A549 (cell line): ENCODE measurements around the gene PID1. TPM values are rescaled to one million over a fixed set of nuclear protein-coding genes. Genes with fewer than 3 reads are reported as not detected.

Experiments
- ATAC-seq, 2 experiments: fragments of 200-7000 bp in 1 of 2; fragments of >200 bp in 1 of 2; cut with Nextera tagmentation in 1 of 2; cut with Tn5 transposase in 1 of 2; 3 replicates each; pipeline versions ENCODE4 v1.8.0 to v1.9.1; 2018 to 2020; ENCODE audit warnings: mild to moderate bottlenecking in 1 of 2, moderate library complexity in 1 of 2
- CTCF ChIA-PET: fragments of 300-600 bp; sonication (Branson Sonifier 250); formaldehyde crosslinking; extraction: SDS; loops from one replicate; lab custom pipeline; 2021; ENCODE audit warnings: antibody characterized with exemption, inconsistent platforms; lab: Yijun Ruan, JAX
- POLR2A ChIA-PET: fragments of 350-600 bp; formaldehyde crosslinking; extraction: SDS; loops from one replicate; lab custom pipeline; 2021; ENCODE audit warnings: antibody characterized with exemption, inconsistent platforms; lab: Yijun Ruan, JAX
- DNase-seq, 2 experiments: peaks; one replicate each; pipeline versions ENCODE4 v3.0.0 to v3.0.0-alpha.2; 2011 to 2016; ENCODE audit warnings: low read depth in 1 of 2, low spot score in 1 of 2
- FAIRE-seq: peaks from 2 replicates; lab custom pipeline; 2011; peaks lifted over from hg19 to GRCh38; lab: Jason Lieb, UNC
- H3K27ac ChIP-seq, 2 experiments: fragments of >200 bp; sonication (Bioruptor Twin); formaldehyde crosslinking; 3 replicates each; pipeline ENCODE4 v1.5.1; 2016 to 2017
- H3K4me1 ChIP-seq: fragments of >200 bp; sonication (Bioruptor Twin); formaldehyde crosslinking; 3 replicates; pipeline ENCODE4 v1.6.1; 2016
- H3K4me2 ChIP-seq: fragments of >200 bp; sonication (Bioruptor Twin); formaldehyde crosslinking; 3 replicates; pipeline ENCODE4 v1.6.1; 2016
- H3K4me3 ChIP-seq: fragments of >200 bp; sonication (Bioruptor Twin); formaldehyde crosslinking; 3 replicates; pipeline ENCODE4 v1.5.1; 2016
- H3K9me3 ChIP-seq: fragments of >200 bp; sonication (Bioruptor Twin); formaldehyde crosslinking; 3 replicates; pipeline ENCODE4 v1.6.1; 2016
- CBX8 ChIP-seq: fragments of 200-600 bp; sonication (generic); IDR thresholded peaks from 2 replicates; pipeline ENCODE4 v1.6.1; 2016
- CEBPB ChIP-seq, 2 experiments: fragments of >200 bp in 1 of 2; sonication (Bioruptor Twin) in 1 of 2; formaldehyde crosslinking in 1 of 2; IDR thresholded peaks; 2 replicates each; pipeline ENCODE4 v1.6.1; 2012 to 2016
- CHD4 ChIP-seq: fragments of 200-600 bp; sonication (generic); IDR thresholded peaks from 2 replicates; pipeline ENCODE4 v1.6.1; 2016; ENCODE audit warnings: antibody characterized with exemption, mild to moderate bottlenecking, borderline replicate concordance
- CTCF ChIP-seq: fragments of >200 bp; sonication (Bioruptor Twin); formaldehyde crosslinking; IDR thresholded peaks from 3 replicates; pipeline ENCODE4 v1.5.1; 2016
- EHF ChIP-seq: fragments of 250-450 bp; sonication (Bioruptor Pico); IDR thresholded peaks from 2 replicates; pipeline ENCODE4 v1.5.0; 2020; ENCODE audit warnings: mild to moderate bottlenecking
- EHMT2 ChIP-seq: fragments of 200-600 bp; sonication (generic); IDR thresholded peaks from 2 replicates; pipeline ENCODE4 v1.6.1; 2016; ENCODE audit warnings: antibody characterized with exemption, low read depth, mild to moderate bottlenecking, moderate library complexity
- EP300 ChIP-seq, 2 experiments: fragments of >200 bp; sonication (Bioruptor Twin); formaldehyde crosslinking; IDR thresholded peaks; 2 replicates in 1 of 2; 3 replicates in 1 of 2; pipeline ENCODE4 v1.6.1; 2016 to 2017
- ESRRA ChIP-seq: fragments of 150-350 bp; IDR thresholded peaks from 2 replicates; pipeline ENCODE4 v1.6.1; 2014; ENCODE audit warnings: mild to moderate bottlenecking, low read length, borderline replicate concordance
- FOXS1 ChIP-seq: fragments of 250-450 bp; sonication (Bioruptor Pico); IDR thresholded peaks from 2 replicates; pipeline ENCODE4 v1.5.0; 2020; ENCODE audit warnings: mild to moderate bottlenecking, moderate library complexity
- GATA3 ChIP-seq: IDR thresholded peaks from 2 replicates; pipeline ENCODE4 v1.6.1; 2012; ENCODE audit warnings: borderline replicate concordance
- HDAC2 ChIP-seq: fragments of 200-600 bp; sonication (generic); IDR thresholded peaks from 2 replicates; pipeline ENCODE4 v1.6.1; 2016
- HEYL ChIP-seq: fragments of 250-450 bp; sonication (Bioruptor Pico); IDR thresholded peaks from 2 replicates; pipeline ENCODE4 v1.8.0; 2021; ENCODE audit warnings: mild to moderate bottlenecking, moderate library complexity
- HOXA7 ChIP-seq: fragments of 250-450 bp; sonication (Bioruptor Pico); IDR thresholded peaks from 2 replicates; pipeline ENCODE4 v1.5.0; 2020; ENCODE audit warnings: mild to moderate bottlenecking, moderate library complexity
- HOXB5 ChIP-seq: fragments of 250-450 bp; sonication (Bioruptor Pico); IDR thresholded peaks from 2 replicates; pipeline ENCODE4 v1.5.0; 2020; ENCODE audit warnings: mild to moderate bottlenecking, moderate library complexity
- JUN ChIP-seq, 2 experiments: fragments of >200 bp; sonication (Bioruptor Twin); formaldehyde crosslinking; IDR thresholded peaks; 2 replicates in 1 of 2; 3 replicates in 1 of 2; pipeline ENCODE4 v1.6.1; 2016 to 2017
- JUNB ChIP-seq: fragments of >200 bp; sonication (Bioruptor Twin); formaldehyde crosslinking; IDR thresholded peaks from 2 replicates; pipeline ENCODE4 v1.6.1; 2016
- MAZ ChIP-seq: fragments of 150-350 bp; IDR thresholded peaks from 2 replicates; pipeline ENCODE4 v1.6.1; 2014; ENCODE audit warnings: antibody characterized with exemption, low read depth, low read length, borderline replicate concordance
- MYC ChIP-seq: IDR thresholded peaks from 2 replicates; pipeline ENCODE4 v1.6.1; 2012; ENCODE audit warnings: mild to moderate bottlenecking, inconsistent platforms, low read length, improper control_type of control experiment, borderline replicate concordance
- NPAS2 ChIP-seq: fragments of 250-450 bp; sonication (Bioruptor Pico); IDR thresholded peaks from 2 replicates; pipeline ENCODE4 v1.8.0; 2022; ENCODE audit warnings: mild to moderate bottlenecking, moderate library complexity, borderline replicate concordance
- NR3C1 ChIP-seq: fragments of >200 bp; sonication (Bioruptor Twin); formaldehyde crosslinking; IDR thresholded peaks from 3 replicates; pipeline ENCODE4 v1.6.1; 2017
- PBX3 ChIP-seq: IDR thresholded peaks from 2 replicates; pipeline ENCODE4 v1.6.1; 2012
- POLR2A ChIP-seq: IDR thresholded peaks from 2 replicates; pipeline ENCODE4 v1.6.1; 2012; ENCODE audit warnings: mild to moderate bottlenecking, low read length
- RARB ChIP-seq: fragments of 250-450 bp; sonication (Bioruptor Pico); IDR thresholded peaks from 2 replicates; pipeline ENCODE4 v1.8.0; 2021; ENCODE audit warnings: mild to moderate bottlenecking, moderate library complexity
- RFX5 ChIP-seq: fragments of 450-650 bp; IDR thresholded peaks from 2 replicates; pipeline ENCODE4 v1.7.1; 2014; ENCODE audit warnings: antibody characterized with exemption, mild to moderate bottlenecking, moderate library complexity
- RNF2 ChIP-seq: fragments of 200-600 bp; sonication (generic); IDR thresholded peaks from 2 replicates; pipeline ENCODE4 v1.6.1; 2016; ENCODE audit warnings: low read depth, mild to moderate bottlenecking, antibody characterized with exemption, moderate library complexity, borderline replicate concordance
- SMC3 ChIP-seq: fragments of >200 bp; sonication (Bioruptor Twin); formaldehyde crosslinking; IDR thresholded peaks from 3 replicates; pipeline ENCODE4 v1.6.1; 2018; ENCODE audit warnings: inconsistent platforms
- SREBF2 ChIP-seq: fragments of 450-650 bp; IDR thresholded peaks from 2 replicates; pipeline ENCODE4 v1.6.1; 2014; ENCODE audit warnings: mild to moderate bottlenecking, moderate library complexity
- TFCP2L1 ChIP-seq: fragments of 250-450 bp; sonication (Bioruptor Pico); IDR thresholded peaks from 2 replicates; pipeline ENCODE4 v1.5.0; 2021; ENCODE audit warnings: mild to moderate bottlenecking
- TP53 ChIP-seq: fragments of 250-450 bp; sonication (Bioruptor Pico); IDR thresholded peaks from 2 replicates; pipeline ENCODE4 v1.5.0; 2021; ENCODE audit warnings: mild to moderate bottlenecking, moderate library complexity
- USF2 ChIP-seq: fragments of 450-650 bp; IDR thresholded peaks from 2 replicates; pipeline ENCODE4 v1.6.1; 2014; ENCODE audit warnings: antibody characterized with exemption
- ZFP36 ChIP-seq: fragments of 450-650 bp; IDR thresholded peaks from 2 replicates; pipeline ENCODE4 v1.6.1; 2014; ENCODE audit warnings: borderline replicate concordance; ENCODE audit not compliant: partially characterized antibody
- ZNF302 ChIP-seq: fragments of 250-450 bp; sonication (Bioruptor Pico); IDR thresholded peaks from 2 replicates; pipeline ENCODE4 v1.9.0; 2021; ENCODE audit warnings: inconsistent platforms, mild to moderate bottlenecking, moderate library complexity
- ZSCAN20 ChIP-seq: fragments of 250-450 bp; sonication (Bioruptor Pico); IDR thresholded peaks from 2 replicates; pipeline ENCODE4 v1.8.0; 2022; ENCODE audit warnings: mild to moderate bottlenecking, moderate library complexity
- WGBS: methylation state at CpG from one replicate; pipeline ENCODE4 v1.1.6; 2017; ENCODE audit errors: missing lambda C conversion rate; 5-methylcytosine and 5-hydroxymethylcytosine counted together
- polyA plus RNA-seq, 4 experiments: library from polyadenylated mRNA; depleted of rRNA in 3 of 4; stranded (reverse); fragments of >200 nt; fragmentation: RNase III in 1 of 4; extraction: RNeasy Plus Mini Kit Qiagen cat#74134 plus additional on column Dnase treatment in 1 of 4; gene quantifications; 2 replicates in 3 of 4; 3 replicates in 1 of 4; pipeline ENCODE4 v1.2.3, GENCODE V29; 2011 to 2017

Gene PID1
- polyA plus RNA-seq, 2 of the 4 experiments (the other 2 are of a cell fraction): 0.75 to 2.7 TPM

GRCh38 chr2:229252280-229252679, 18.8 kb downstream of the PID1 start:
- H3K4me3 ChIP-seq: no peak overlapping the region
- ATAC-seq (no peak), DNase-seq (no peak)
- TF ChIP-seq TFCP2L1 (CRISPR knock-in tag): no peak
- TF ChIP-seq JUN (IDR thresholded peaks at IDR 0.05): no peak
- no peak for TF ChIP-seq MAZ
- TF ChIP-seq, all 56 proteins: peak for 0
- FAIRE-seq: no peak
- ChIA-PET POLR2A (no interaction called here), CTCF (interaction anchor here (1.4 kb wide), 1 partner anchor 21 kb away, joined by 6 read pairs; no protein-coding TSS in a partner anchor)
- Histone ChIP-seq H3K4me1 (no peaks in the 10 kb centered on the region), H3K4me2 (no peak overlapping the region), H3K27ac (no peak overlapping the region), H3K9me3 (no peaks in the 10 kb centered on the region)
- 10% methylated on average over 1 of the region's 1 CpG for WGBS

GRCh38 chr2:229249536-229249935, 21.6 kb downstream of the PID1 start:
- FAIRE-seq: no peak
- H3K4me1 ChIP-seq: no peaks in the 10 kb centered on the region
- no peaks in the 10 kb centered on the region for H3K9me3 ChIP-seq
- ChIA-PET POLR2A (no interaction called here), CTCF (no interaction called here)
- no peak for TF ChIP-seq RARB
- no peak for TF ChIP-seq RFX5
- TF ChIP-seq HDAC2: no peak
- TF ChIP-seq CEBPB (IDR thresholded peaks at IDR 0.05): no peak
- no peak for TF ChIP-seq JUNB
- TF ChIP-seq GATA3: no peak
- TF ChIP-seq RNF2: no peak
- TF ChIP-seq PBX3: no peak
- TF ChIP-seq SMC3: no peak
- H3K27ac ChIP-seq: no peak overlapping the region
- WGBS: 42% methylated on average over 3 of the region's 3 CpGs
- no peak for ATAC-seq
- DNase-seq: no peak
- no peak overlapping the region for H3K4me3 ChIP-seq
- H3K4me2 ChIP-seq: no peak overlapping the region

GRCh38 chr2:229246334-229246733, 24.8 kb downstream of the PID1 start:
- H3K4me2 ChIP-seq: no peak overlapping the region
- DNase-seq (no peak), ATAC-seq (no peak), FAIRE-seq (no peak)
- TF ChIP-seq NPAS2: no peak
- no peak for TF ChIP-seq CBX8
- no peak for TF ChIP-seq EP300 (IDR thresholded peaks at IDR 0.05)
- no peak for TF ChIP-seq SREBF2
- TF ChIP-seq CHD4: no peak
- no peak for TF ChIP-seq ZSCAN20 (CRISPR knock-in tag)
- TF ChIP-seq RNF2: no peak
- no peak for TF ChIP-seq NR3C1
- ChIA-PET CTCF (interaction anchor here (1.2 kb wide), 1 partner anchor 27 kb away, joined by 3 read pairs; no protein-coding TSS in a partner anchor), POLR2A (no interaction called here)
- 64% methylated on average over 3 of the region's 3 CpGs for WGBS
- no peak overlapping the region for H3K27ac ChIP-seq
- peaks cover 3% of the 10 kb centered on the region; the same call in 1 of the 3 replicates for H3K9me3 ChIP-seq
- H3K4me3 ChIP-seq: no peak overlapping the region
- H3K4me1 ChIP-seq: no peaks in the 10 kb centered on the region

GRCh38 chr2:229244975-229245374, 26.1 kb downstream of the PID1 start:
- Histone ChIP-seq H3K9me3 (peaks cover 6% of the 10 kb centered on the region; the same call in 2 of the 3 replicates), H3K4me3 (no peak overlapping the region), H3K4me1 (no peaks in the 10 kb centered on the region), H3K27ac (no peak overlapping the region), H3K4me2 (no peak overlapping the region)
- DNase-seq (no peak), FAIRE-seq (no peak), ATAC-seq (no peak)
- ChIA-PET POLR2A (no interaction called here), CTCF (interaction anchor here (0.8 kb wide), 1 partner anchor 14 kb away, joined by 3 read pairs; no protein-coding TSS in a partner anchor)
- WGBS: 19% methylated on average over 2 of the region's 2 CpGs
- no peak for TF ChIP-seq ZFP36
- no peak for TF ChIP-seq USF2
- TF ChIP-seq EHMT2: no peak
- TF ChIP-seq HOXB5 (CRISPR knock-in tag): no peak
- TF ChIP-seq CTCF: no peak
- no peak for TF ChIP-seq ESRRA
- no peak for TF ChIP-seq ZSCAN20 (CRISPR knock-in tag)
- TF ChIP-seq JUNB: no peak
- TF ChIP-seq TP53 (CRISPR knock-in tag): no peak
- TF ChIP-seq EHF (CRISPR knock-in tag): no peak
- TF ChIP-seq ZNF302 (CRISPR knock-in tag): no peak
- no peak for TF ChIP-seq HOXA7
- TF ChIP-seq MYC: no peak
- TF ChIP-seq HEYL: no peak
- no peak for TF ChIP-seq FOXS1 (CRISPR knock-in tag)
- no peak for TF ChIP-seq POLR2A
